Trophoblast cell (in vitro differentiated cells and primary cell): ENCODE data around the gene ZNF273.
A peak's percentile ranks its signal among the peaks of the same experiment; 100 is the strongest.
"Not testable (repeated sequence)": the region's sequence is repeated elsewhere in the genome, so short reads cannot be mapped to it uniquely, and the experiment has no call there.

Experiments used
- DNase-seq, 2 donors: peaks; one replicate each; pipeline ENCODE4 v3.0.0-alpha.2; 2016
- H2AFZ ChIP-seq: 2 replicates; pipeline ENCODE4 v1.6.1; 2013; ENCODE audit warnings: low read length, moderate library complexity, mild to moderate bottlenecking; ENCODE audit not compliant: insufficient read depth, poor library complexity
- H2AK5ac ChIP-seq: 2 replicates; pipeline ENCODE4 v1.6.1; 2013; ENCODE audit warnings: mild to moderate bottlenecking, low read length
- H2BK120ac ChIP-seq: 2 replicates; pipeline ENCODE4 v1.6.1; 2013; ENCODE audit warnings: low read length, mild to moderate bottlenecking, moderate library complexity; ENCODE audit not compliant: insufficient read depth, poor library complexity
- H2BK12ac ChIP-seq: 2 replicates; pipeline ENCODE4 v1.6.1; 2013; ENCODE audit warnings: mild to moderate bottlenecking, low read length, moderate library complexity
- H2BK5ac ChIP-seq: 2 replicates; pipeline ENCODE4 v1.6.1; 2013; ENCODE audit warnings: low read length, low read depth, moderate library complexity, mild to moderate bottlenecking; ENCODE audit not compliant: poor library complexity
- H3K14ac ChIP-seq: 2 replicates; pipeline ENCODE4 v1.6.1; 2013; ENCODE audit warnings: mild to moderate bottlenecking, low read length
- H3K18ac ChIP-seq: 2 replicates; pipeline ENCODE4 v1.6.1; 2013; ENCODE audit warnings: mild to moderate bottlenecking, low read length
- H3K23ac ChIP-seq: 2 replicates; pipeline ENCODE4 v1.6.1; 2013; ENCODE audit warnings: low read length
- H3K27ac ChIP-seq: 2 replicates; pipeline ENCODE4 v1.5.1; 2013; ENCODE audit warnings: low read depth, mild to moderate bottlenecking, inconsistent platforms, low read length, moderate library complexity
- H3K27me3 ChIP-seq: 2 replicates; pipeline ENCODE4 v1.6.1; 2013; ENCODE audit warnings: inconsistent platforms, mild to moderate bottlenecking, low read length, moderate library complexity; ENCODE audit not compliant: insufficient read depth
- H3K36me3 ChIP-seq, 2 experiments: 1 replicate in 1 of 2; 2 replicates in 1 of 2; pipeline ENCODE4 v1.6.1; 2013; ENCODE audit warnings: low read length in 2 of 2, mild to moderate bottlenecking in 2 of 2, moderate library complexity in 1 of 2; ENCODE audit not compliant: insufficient read depth in 2 of 2, control insufficient read depth in 1 of 2
- H3K4ac ChIP-seq: 2 replicates; pipeline ENCODE4 v1.6.1; 2013; ENCODE audit warnings: low read depth, mild to moderate bottlenecking, low read length, moderate library complexity
- H3K4me1 ChIP-seq, 2 experiments: 1 replicate in 1 of 2; 2 replicates in 1 of 2; pipeline ENCODE4 v1.6.1; 2013; ENCODE audit warnings: low read length in 2 of 2, mild to moderate bottlenecking in 2 of 2, moderate library complexity in 1 of 2; ENCODE audit not compliant: insufficient read depth in 2 of 2, control insufficient read depth in 1 of 2
- H3K4me2 ChIP-seq: 2 replicates; pipeline ENCODE4 v1.6.1; 2013; ENCODE audit warnings: inconsistent platforms, mild to moderate bottlenecking, low read length, moderate library complexity
- H3K4me3 ChIP-seq: 2 replicates; pipeline ENCODE4 v1.5.1; 2013; ENCODE audit warnings: mild to moderate bottlenecking, low read depth, low read length, inconsistent platforms
- H3K79me1 ChIP-seq: one replicate; pipeline ENCODE4 v1.6.1; 2013; ENCODE audit warnings: low read length
- H3K79me2 ChIP-seq: 2 replicates; pipeline ENCODE4 v1.6.1; 2013; ENCODE audit warnings: low read length, mild to moderate bottlenecking; ENCODE audit not compliant: control insufficient read depth, insufficient read depth, poor library complexity
- H3K9ac ChIP-seq: 2 replicates; pipeline ENCODE4 v1.6.1; 2013; ENCODE audit warnings: mild to moderate bottlenecking, low read length
- H3K9me3 ChIP-seq: 2 replicates; pipeline ENCODE4 v1.6.1; 2013; ENCODE audit warnings: low read depth, mild to moderate bottlenecking, control low read depth, inconsistent platforms, low read length; ENCODE audit not compliant: insufficient read depth
- H4K12ac ChIP-seq: 2 replicates; pipeline ENCODE4 v1.6.1; 2013; ENCODE audit warnings: low read depth, mild to moderate bottlenecking, low read length, moderate library complexity
- H4K8ac ChIP-seq: 2 replicates; pipeline ENCODE4 v1.6.1; 2013; ENCODE audit warnings: low read depth, mild to moderate bottlenecking, low read length, moderate library complexity
- H4K91ac ChIP-seq: one replicate; pipeline ENCODE4 v1.6.1; 2013; ENCODE audit warnings: low read depth, mild to moderate bottlenecking, low read length, moderate library complexity
- WGBS: extraction: QIAGEN DNeasy Blood & Tissue Kit; methylation state at CpG from one replicate; pipeline ENCODE4 v1.1.7; 2013; ENCODE audit warnings: missing lambda C conversion rate; ENCODE audit not compliant: insufficient read length, insufficient coverage; ENCODE audit errors: extremely low coverage; 5-methylcytosine and 5-hydroxymethylcytosine counted together

Gene ZNF273

DNA sequence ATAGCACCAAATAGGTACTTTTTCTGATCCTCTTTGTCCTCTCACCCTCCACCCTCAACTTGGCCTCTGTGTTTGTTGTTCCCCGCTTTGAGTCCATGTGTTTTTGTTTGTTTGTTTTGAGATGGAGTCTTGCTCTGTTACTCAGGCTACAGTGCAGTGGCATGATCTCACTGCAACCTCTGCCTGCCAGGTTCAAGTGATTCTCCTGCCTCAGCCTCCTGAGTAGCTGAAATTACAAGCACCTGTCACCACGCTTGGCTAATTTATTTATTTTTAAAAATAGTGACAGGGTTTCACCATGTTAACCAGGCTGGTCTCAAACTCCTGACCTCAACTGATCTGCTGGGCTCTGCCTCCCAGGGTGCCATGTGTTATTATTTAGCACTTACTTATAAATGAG lies 5.3 kb downstream of the ZNF273 start:
- Histone ChIP-seq H3K4me2 (no peak overlapping the region), H3K18ac (no peak overlapping the region), H3K4me3 (no peak overlapping the region), H3K27me3 (no peaks in the 10 kb centered on the region), H3K79me2 (peaks cover 14% of the 10 kb centered on the region), H2BK12ac (no peak overlapping the region), H3K9ac (no peak overlapping the region), H3K27ac (no peak overlapping the region), H3K36me3 (peaks cover 0 to 2% of the 10 kb centered on the region in 2 experiments), H4K8ac (no peak overlapping the region), H4K12ac (no peak overlapping the region), H4K91ac (no peak overlapping the region), H2AK5ac (no peak overlapping the region), H3K23ac (no peak overlapping the region), H3K79me1 (no peaks in the 10 kb centered on the region), H3K14ac (no peak overlapping the region), H3K9me3 (no peaks in the 10 kb centered on the region), H3K4me1 (peaks cover 4% of the 10 kb centered on the region in 2 experiments), H2BK5ac (no peak overlapping the region), H3K4ac (peak overlapping the region; percentile 4), H2BK120ac (no peak overlapping the region), H2AFZ (no peak overlapping the region)
- no peak for DNase-seq
- WGBS: no CpG with 5 or more reads among the region's 2 CpGs

DNA sequence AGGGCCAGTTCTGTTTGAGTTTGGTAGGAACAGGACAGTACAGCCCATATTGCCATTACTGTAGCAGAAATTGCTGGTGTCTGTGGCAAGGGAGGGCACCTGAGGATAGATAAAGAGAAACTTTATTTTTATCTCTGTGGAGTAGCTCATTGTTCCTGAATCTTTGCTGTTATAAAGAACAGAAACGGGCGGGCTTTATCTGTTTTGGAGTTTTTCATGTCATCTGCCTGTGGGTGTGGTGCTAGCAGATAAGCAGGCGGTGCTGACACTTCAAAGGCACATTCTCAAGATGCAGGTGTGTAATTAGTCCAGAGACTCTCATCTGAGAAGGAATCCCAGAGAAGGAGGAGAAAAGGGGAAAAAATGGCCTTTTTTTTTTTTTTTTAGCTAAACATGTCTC lies 11.5 kb downstream of the ZNF273 start:
- no peaks in the 10 kb centered on the region for H3K79me2 ChIP-seq
- WGBS: no CpG with 5 or more reads among the region's 3 CpGs
- no peak overlapping the region for H2AK5ac ChIP-seq
- H3K23ac ChIP-seq: no peak overlapping the region
- no peak overlapping the region for H4K12ac ChIP-seq
- no peak overlapping the region for H2BK12ac ChIP-seq
- H4K8ac ChIP-seq: no peak overlapping the region
- no peak for DNase-seq
- H3K27me3 ChIP-seq: no peaks in the 10 kb centered on the region
- no peak overlapping the region for H3K14ac ChIP-seq
- no peak overlapping the region for H3K9ac ChIP-seq
- H3K4me2 ChIP-seq: no peak overlapping the region
- H3K4me3 ChIP-seq: no peak overlapping the region
- H3K9me3 ChIP-seq: no peaks in the 10 kb centered on the region
- no peak overlapping the region for H3K18ac ChIP-seq
- H2BK5ac ChIP-seq: no peak overlapping the region
- no peak overlapping the region for H3K27ac ChIP-seq
- H3K36me3 ChIP-seq: peaks cover 6 to 10% of the 10 kb centered on the region in 2 experiments
- H2AFZ ChIP-seq: no peak overlapping the region
- no peak overlapping the region for H4K91ac ChIP-seq
- H2BK120ac ChIP-seq: no peak overlapping the region
- no peaks in the 10 kb centered on the region for H3K4me1 ChIP-seq
- peak overlapping the region; percentile 55 for H3K4ac ChIP-seq
- no peaks in the 10 kb centered on the region for H3K79me1 ChIP-seq

DNA sequence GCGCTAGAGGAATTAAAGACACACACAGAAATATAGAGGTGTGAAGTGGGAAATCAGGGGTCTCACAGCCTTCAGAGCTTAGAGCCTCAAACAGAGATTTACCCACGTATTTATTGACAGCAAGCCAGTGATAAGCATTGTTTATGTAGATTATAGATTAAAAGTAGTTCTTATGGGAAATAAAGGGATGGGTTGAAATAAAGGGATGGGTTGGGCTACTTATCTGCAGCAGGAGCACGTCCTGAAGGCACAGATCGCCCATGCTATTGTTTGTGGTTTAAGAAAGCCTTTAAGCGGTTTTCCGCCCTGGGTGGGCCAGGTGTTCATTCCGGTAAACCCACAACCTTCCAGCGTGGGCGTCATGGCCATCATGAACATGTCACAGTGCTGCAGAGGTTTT lies 12.2 kb downstream of the ZNF273 start:
- H2BK5ac ChIP-seq, H3K9ac ChIP-seq, H4K12ac ChIP-seq, H3K4me3 ChIP-seq, H3K27me3 ChIP-seq, H4K91ac ChIP-seq, H2BK12ac ChIP-seq, H3K79me2 ChIP-seq, H3K79me1 ChIP-seq, H3K9me3 ChIP-seq, H2AFZ ChIP-seq, H2BK120ac ChIP-seq, H3K4me1 ChIP-seq, H3K4ac ChIP-seq, H3K4me2 ChIP-seq, H3K14ac ChIP-seq, H3K27ac ChIP-seq, H4K8ac ChIP-seq, H2AK5ac ChIP-seq, H3K23ac ChIP-seq, DNase-seq, H3K18ac ChIP-seq: not testable (repeated sequence)
- WGBS: no CpG with 5 or more reads among the region's 9 CpGs
- peaks cover 7 to 13% of the 10 kb centered on the region in 2 experiments for H3K36me3 ChIP-seq

DNA sequence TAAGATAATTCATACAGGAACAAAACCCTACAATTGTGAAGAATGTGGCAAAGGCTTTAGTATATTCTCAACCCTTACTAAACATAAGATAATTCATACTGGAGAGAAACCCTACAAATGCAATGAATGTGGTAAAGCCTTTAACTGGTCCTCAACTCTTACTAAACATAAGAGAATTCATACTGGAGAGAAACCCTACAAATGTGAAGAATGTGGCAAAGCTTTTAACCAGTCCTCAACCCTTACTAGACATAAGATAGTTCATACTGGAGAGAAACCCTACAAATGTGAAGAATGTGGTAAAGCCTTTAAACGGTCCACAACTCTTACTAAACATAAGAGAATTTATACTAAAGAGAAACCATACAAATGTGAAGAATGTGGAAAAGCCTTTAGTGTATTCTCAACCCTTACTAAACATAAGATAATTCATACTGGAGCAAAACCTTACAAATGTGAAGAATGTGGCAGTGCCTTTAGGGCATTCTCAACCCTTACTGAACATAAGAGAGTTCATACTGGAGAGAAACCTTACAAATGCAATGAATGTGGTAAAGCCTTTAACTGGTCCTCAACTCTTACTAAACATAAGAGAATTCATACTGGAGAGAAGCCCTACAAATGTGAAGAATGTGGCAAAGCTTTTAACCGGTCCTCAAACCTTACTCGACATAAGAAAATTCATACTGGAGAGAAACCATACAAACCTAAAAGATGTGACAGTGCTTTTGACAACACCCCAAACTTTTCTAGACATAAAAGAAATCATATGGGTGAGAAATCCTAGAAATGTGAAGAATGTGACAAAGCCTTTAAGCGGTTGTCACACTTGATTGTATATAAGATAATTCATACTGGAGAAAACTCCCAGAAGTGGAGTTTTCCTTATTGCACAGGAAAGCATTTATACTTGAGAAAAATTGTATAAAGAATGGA lies 25.4 kb downstream of the ZNF273 start:
- not testable (repeated sequence) for H3K4me2 ChIP-seq, H2BK5ac ChIP-seq, H3K23ac ChIP-seq, H3K79me2 ChIP-seq, H3K18ac ChIP-seq, H3K27me3 ChIP-seq, H3K9ac ChIP-seq, H3K4me1 ChIP-seq, H2AFZ ChIP-seq, H3K79me1 ChIP-seq, H3K14ac ChIP-seq, H2BK12ac ChIP-seq, H4K91ac ChIP-seq, H3K4ac ChIP-seq, H3K27ac ChIP-seq, H3K9me3 ChIP-seq, H2AK5ac ChIP-seq, H4K8ac ChIP-seq, H3K4me3 ChIP-seq, H4K12ac ChIP-seq, H2BK120ac ChIP-seq
- no CpG with 5 or more reads among the region's 4 CpGs for WGBS
- H3K36me3 ChIP-seq: peaks cover 8 to 13% of the 10 kb centered on the region in 2 experiments
- peak; percentile 83 to 97 for DNase-seq
